ENCODE results near the gene LCE5A. TPM values are rescaled to one million over a fixed set of nuclear protein-coding genes. Genes with fewer than 3 reads are reported as not detected.

Gene LCE5A
- total RNA-seq, 1 experiment from 2014 or later, result not detected

DNA sequence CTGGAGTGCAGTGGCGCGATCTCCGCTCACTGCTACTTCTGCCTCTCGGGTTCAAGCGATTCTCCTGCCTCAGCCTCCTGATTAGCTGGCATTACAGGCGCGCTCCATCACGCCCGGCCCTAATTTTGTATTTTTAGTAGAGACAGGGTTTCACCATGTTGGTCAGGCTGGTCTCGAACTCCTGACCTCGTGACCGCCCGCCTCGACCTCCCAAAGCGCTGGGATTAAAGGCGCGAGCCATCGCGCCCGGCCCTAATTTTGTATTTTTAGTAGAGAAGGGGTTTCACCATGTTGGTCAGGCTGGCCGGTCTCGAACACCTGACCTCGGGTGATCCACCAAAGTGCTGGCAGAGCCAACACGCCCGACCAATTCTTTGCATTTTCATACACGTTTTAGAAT, 48.0 kb upstream of the LCE5A start:
- no peak for TF ChIP-seq POLR2AphosphoS5 (IDR thresholded peaks at IDR 0.05; ENCODE audit: low read depth, low read length)
- TF ChIP-seq TCF7L2 (IDR thresholded peaks at IDR 0.05; ENCODE audit: low read depth, low read length), result no peak
- TF ChIP-seq, protein P1, sequence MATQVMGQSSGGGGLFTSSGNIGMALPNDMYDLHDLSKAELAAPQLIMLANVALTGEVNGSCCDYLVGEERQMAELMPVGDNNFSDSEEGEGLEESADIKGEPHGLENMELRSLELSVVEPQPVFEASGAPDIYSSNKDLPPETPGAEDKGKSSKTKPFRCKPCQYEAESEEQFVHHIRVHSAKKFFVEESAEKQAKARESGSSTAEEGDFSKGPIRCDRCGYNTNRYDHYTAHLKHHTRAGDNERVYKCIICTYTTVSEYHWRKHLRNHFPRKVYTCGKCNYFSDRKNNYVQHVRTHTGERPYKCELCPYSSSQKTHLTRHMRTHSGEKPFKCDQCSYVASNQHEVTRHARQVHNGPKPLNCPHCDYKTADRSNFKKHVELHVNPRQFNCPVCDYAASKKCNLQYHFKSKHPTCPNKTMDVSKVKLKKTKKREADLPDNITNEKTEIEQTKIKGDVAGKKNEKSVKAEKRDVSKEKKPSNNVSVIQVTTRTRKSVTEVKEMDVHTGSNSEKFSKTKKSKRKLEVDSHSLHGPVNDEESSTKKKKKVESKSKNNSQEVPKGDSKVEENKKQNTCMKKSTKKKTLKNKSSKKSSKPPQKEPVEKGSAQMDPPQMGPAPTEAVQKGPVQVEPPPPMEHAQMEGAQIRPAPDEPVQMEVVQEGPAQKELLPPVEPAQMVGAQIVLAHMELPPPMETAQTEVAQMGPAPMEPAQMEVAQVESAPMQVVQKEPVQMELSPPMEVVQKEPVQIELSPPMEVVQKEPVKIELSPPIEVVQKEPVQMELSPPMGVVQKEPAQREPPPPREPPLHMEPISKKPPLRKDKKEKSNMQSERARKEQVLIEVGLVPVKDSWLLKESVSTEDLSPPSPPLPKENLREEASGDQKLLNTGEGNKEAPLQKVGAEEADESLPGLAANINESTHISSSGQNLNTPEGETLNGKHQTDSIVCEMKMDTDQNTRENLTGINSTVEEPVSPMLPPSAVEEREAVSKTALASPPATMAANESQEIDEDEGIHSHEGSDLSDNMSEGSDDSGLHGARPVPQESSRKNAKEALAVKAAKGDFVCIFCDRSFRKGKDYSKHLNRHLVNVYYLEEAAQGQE (IDR thresholded peaks at IDR 0.05; ENCODE audit: insufficient read depth in 1 of 2, low read depth in 2 of 2, low read length in 1 of 2), result no peak
- no peak for TF ChIP-seq SIN3A (IDR thresholded peaks at IDR 0.05; ENCODE audit: borderline replicate concordance, insufficient read depth, low read depth, low read length)
- TF ChIP-seq CTCF (IDR thresholded peaks at IDR 0.05), result no peak
- intact Hi-C loops (cut with micrococcal nuclease; ENCODE audit: unreplicated experiment) (no loop called here), in situ Hi-C loops (cut with HindIII; ENCODE audit: low pct_unique_long_range_greater_than_20kb, low sequenced_read_pairs) (no loop called here)
- H3K27ac ChIP-seq (ENCODE audit: low read length), result no peak overlapping the region
- no TSS peak for BruUV-seq (replicated peaks)
- ChIA-PET CTCF (no interaction called here), POLR2A (no interaction called here)
- H3K4me3 ChIP-seq (ENCODE audit: low read depth in 2 of 2, low read length in 2 of 2), result no peak overlapping the region
- DNase-seq (ENCODE audit: low read depth, low spot score) (no peak), ATAC-seq (no peak)
- no peaks in the 10 kb centered on the region for H3K36me3 ChIP-seq (ENCODE audit: control insufficient read depth, insufficient read depth, low read length)
- H3K4me1 ChIP-seq (ENCODE audit: control insufficient read depth, insufficient read depth, low read length), result no peaks in the 10 kb centered on the region
- H3K27me3 ChIP-seq (ENCODE audit: control insufficient read depth, insufficient read depth, low read length), result no peaks in the 10 kb centered on the region
- peaks cover 7% of the 10 kb centered on the region for H3K9me3 ChIP-seq (ENCODE audit: control insufficient read depth, insufficient read depth, low read depth, low read length)

DNA sequence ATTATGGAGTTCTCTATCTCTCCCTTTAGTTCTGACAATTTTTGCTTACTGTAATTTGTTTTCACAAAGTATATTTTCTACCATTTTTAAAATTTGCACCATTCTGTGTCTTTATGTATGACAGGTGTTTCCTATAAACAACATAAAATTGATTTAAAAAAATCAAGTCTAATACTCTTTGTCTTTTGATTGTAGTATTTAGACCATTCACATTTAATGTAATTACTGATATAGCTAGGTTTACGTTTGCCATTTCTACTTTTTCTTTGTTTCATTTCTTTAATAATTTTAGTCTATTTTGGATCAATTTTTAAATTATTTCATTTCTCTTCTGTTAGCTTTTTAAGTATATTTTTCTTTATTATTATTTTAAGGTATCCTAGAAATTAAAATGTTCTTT, 44.4 kb upstream of the LCE5A start:
- BruUV-seq (replicated peaks), result no TSS peak
- H3K4me3 ChIP-seq (ENCODE audit: low read depth in 2 of 2, low read length in 2 of 2), result no peak overlapping the region
- DNase-seq (ENCODE audit: low read depth, low spot score), result no peak
- no peaks in the 10 kb centered on the region for H3K36me3 ChIP-seq (ENCODE audit: control insufficient read depth, insufficient read depth, low read length)
- ChIA-PET POLR2A (no interaction called here), CTCF (no interaction called here)
- ATAC-seq, result no peak
- in situ Hi-C loops (cut with HindIII; ENCODE audit: low pct_unique_long_range_greater_than_20kb, low sequenced_read_pairs), result no loop called here
- peaks cover 7% of the 10 kb centered on the region for H3K9me3 ChIP-seq (ENCODE audit: control insufficient read depth, insufficient read depth, low read depth, low read length)
- intact Hi-C loops (cut with micrococcal nuclease; ENCODE audit: unreplicated experiment), result no loop called here
- TF ChIP-seq, protein P1 (IDR thresholded peaks at IDR 0.05; ENCODE audit: insufficient read depth in 1 of 2, low read depth in 2 of 2, low read length in 1 of 2), result no peak
- TF ChIP-seq TCF7L2 (IDR thresholded peaks at IDR 0.05; ENCODE audit: low read depth, low read length), result no peak
- TF ChIP-seq CTCF (IDR thresholded peaks at IDR 0.05), result no peak
- TF ChIP-seq SIN3A (IDR thresholded peaks at IDR 0.05; ENCODE audit: borderline replicate concordance, insufficient read depth, low read depth, low read length), result no peak
- TF ChIP-seq POLR2AphosphoS5 (IDR thresholded peaks at IDR 0.05; ENCODE audit: low read depth, low read length), result no peak
- no peak overlapping the region for H3K27ac ChIP-seq (ENCODE audit: low read length)
- H3K27me3 ChIP-seq (ENCODE audit: control insufficient read depth, insufficient read depth, low read length), result no peaks in the 10 kb centered on the region
- H3K4me1 ChIP-seq (ENCODE audit: control insufficient read depth, insufficient read depth, low read length), result no peaks in the 10 kb centered on the region
